Measurements from ENCODE around the gene SCML1. TPM values are rescaled to one million over a fixed set of nuclear protein-coding genes. Genes with fewer than 3 reads are reported as not detected.

Gene SCML1
- polyA plus RNA-seq, 1 donor from 2014 or later: 9.4 TPM

DNA sequence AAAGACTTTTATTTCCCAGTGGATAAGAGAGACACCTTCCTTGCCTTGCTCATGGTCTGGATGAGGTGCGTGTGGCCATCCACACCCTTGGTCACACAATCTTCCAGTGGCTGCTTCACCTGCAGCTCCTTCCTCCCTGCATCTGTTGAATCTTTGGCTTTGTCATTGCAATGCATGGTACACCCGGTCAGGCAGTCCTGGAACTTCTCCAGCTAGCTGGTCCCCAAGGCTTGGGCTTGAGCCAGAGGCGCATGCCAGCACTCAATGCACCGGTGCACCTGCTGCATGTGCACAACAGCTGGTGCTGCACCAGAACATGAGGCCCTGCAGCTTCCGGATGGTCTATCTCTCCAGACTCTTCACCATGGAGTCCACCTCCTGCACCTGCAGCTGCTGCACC, 31.7 kb downstream of the SCML1 start:
- no peaks in the 10 kb centered on the region for H3K27me3 ChIP-seq (ENCODE audit: insufficient read depth, low read depth, low read length)
- H3K36me3 ChIP-seq (ENCODE audit: insufficient read depth, low read length): no peaks in the 10 kb centered on the region
- no peak overlapping the region for H3K4me2 ChIP-seq (ENCODE audit: low read length)
- no peak overlapping the region for H3K9ac ChIP-seq (ENCODE audit: low read length)
- H3K4me3 ChIP-seq (ENCODE audit: low read length): no peak overlapping the region
- H3F3A ChIP-seq (ENCODE audit: insufficient read depth, low read length, poor library complexity, severe bottlenecking): no peaks in the 10 kb centered on the region
- no peaks in the 10 kb centered on the region for H3K9me2 ChIP-seq (ENCODE audit: insufficient read depth, low read length)
- no peak overlapping the region for H2AFZ ChIP-seq (ENCODE audit: low read depth, low read length)
- H3K9me3 ChIP-seq (ENCODE audit: low read length): no peaks in the 10 kb centered on the region
- H3K27ac ChIP-seq (ENCODE audit: low read length): no peak overlapping the region
- no peaks in the 10 kb centered on the region for H3K79me2 ChIP-seq (replicated peaks; ENCODE audit: insufficient read depth, low read length)
- H4K20me1 ChIP-seq (ENCODE audit: insufficient read depth): no peaks in the 10 kb centered on the region
- TF ChIP-seq, protein P1, sequence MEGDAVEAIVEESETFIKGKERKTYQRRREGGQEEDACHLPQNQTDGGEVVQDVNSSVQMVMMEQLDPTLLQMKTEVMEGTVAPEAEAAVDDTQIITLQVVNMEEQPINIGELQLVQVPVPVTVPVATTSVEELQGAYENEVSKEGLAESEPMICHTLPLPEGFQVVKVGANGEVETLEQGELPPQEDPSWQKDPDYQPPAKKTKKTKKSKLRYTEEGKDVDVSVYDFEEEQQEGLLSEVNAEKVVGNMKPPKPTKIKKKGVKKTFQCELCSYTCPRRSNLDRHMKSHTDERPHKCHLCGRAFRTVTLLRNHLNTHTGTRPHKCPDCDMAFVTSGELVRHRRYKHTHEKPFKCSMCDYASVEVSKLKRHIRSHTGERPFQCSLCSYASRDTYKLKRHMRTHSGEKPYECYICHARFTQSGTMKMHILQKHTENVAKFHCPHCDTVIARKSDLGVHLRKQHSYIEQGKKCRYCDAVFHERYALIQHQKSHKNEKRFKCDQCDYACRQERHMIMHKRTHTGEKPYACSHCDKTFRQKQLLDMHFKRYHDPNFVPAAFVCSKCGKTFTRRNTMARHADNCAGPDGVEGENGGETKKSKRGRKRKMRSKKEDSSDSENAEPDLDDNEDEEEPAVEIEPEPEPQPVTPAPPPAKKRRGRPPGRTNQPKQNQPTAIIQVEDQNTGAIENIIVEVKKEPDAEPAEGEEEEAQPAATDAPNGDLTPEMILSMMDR (IDR thresholded peaks at IDR 0.05; ENCODE audit: poor library complexity, severe bottlenecking): no peak
- TF ChIP-seq TAF1 (IDR thresholded peaks at IDR 0.05; ENCODE audit: low read depth) (no peak), EP300 (conservative IDR thresholded peaks at IDR 0.05; ENCODE audit: poor library complexity, severe bottlenecking) (no peak), RAD21 (conservative IDR thresholded peaks at IDR 0.05) (no peak), POLR2AphosphoS5 (IDR thresholded peaks at IDR 0.05) (no peak), MXI1 (conservative IDR thresholded peaks at IDR 0.05; ENCODE audit: poor library complexity, severe bottlenecking) (no peak), SMC3 (conservative IDR thresholded peaks at IDR 0.05; ENCODE audit: poor library complexity) (no peak), EZH2 (IDR thresholded peaks at IDR 0.05; ENCODE audit: borderline replicate concordance, insufficient read depth, low read length, poor library complexity, severe bottlenecking) (no peak)
- TF ChIP-seq, protein P2, sequence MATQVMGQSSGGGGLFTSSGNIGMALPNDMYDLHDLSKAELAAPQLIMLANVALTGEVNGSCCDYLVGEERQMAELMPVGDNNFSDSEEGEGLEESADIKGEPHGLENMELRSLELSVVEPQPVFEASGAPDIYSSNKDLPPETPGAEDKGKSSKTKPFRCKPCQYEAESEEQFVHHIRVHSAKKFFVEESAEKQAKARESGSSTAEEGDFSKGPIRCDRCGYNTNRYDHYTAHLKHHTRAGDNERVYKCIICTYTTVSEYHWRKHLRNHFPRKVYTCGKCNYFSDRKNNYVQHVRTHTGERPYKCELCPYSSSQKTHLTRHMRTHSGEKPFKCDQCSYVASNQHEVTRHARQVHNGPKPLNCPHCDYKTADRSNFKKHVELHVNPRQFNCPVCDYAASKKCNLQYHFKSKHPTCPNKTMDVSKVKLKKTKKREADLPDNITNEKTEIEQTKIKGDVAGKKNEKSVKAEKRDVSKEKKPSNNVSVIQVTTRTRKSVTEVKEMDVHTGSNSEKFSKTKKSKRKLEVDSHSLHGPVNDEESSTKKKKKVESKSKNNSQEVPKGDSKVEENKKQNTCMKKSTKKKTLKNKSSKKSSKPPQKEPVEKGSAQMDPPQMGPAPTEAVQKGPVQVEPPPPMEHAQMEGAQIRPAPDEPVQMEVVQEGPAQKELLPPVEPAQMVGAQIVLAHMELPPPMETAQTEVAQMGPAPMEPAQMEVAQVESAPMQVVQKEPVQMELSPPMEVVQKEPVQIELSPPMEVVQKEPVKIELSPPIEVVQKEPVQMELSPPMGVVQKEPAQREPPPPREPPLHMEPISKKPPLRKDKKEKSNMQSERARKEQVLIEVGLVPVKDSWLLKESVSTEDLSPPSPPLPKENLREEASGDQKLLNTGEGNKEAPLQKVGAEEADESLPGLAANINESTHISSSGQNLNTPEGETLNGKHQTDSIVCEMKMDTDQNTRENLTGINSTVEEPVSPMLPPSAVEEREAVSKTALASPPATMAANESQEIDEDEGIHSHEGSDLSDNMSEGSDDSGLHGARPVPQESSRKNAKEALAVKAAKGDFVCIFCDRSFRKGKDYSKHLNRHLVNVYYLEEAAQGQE (IDR thresholded peaks at IDR 0.05; ENCODE audit: borderline replicate concordance): no peak

DNA sequence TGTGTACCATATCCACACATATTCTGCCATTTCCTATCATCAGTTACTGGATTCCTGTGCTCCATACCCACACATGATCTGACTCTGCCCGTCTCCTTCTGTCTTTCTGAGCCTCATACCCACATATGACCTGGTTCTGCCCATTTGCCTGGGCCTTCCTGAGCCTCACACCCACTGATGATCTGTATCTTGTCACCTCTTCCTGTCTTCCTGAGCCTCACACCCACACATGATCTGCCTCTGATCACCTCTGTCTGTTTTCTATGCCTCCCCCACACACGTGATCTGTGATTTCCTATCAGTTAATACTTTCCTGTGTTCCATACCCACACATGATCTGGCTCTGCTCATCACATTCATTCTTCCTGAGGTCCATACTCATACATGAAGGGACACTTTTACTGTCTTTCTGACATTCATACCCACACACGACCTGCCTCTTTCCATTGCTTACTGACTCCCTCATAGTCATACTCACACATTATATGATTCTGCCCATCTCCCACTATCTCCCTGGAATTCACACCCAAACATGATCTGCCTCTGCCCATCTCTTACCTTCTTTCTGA, 32.5 kb downstream of the SCML1 start:
- no peaks in the 10 kb centered on the region for H3F3A ChIP-seq (ENCODE audit: insufficient read depth, low read length, poor library complexity, severe bottlenecking)
- no peaks in the 10 kb centered on the region for H4K20me1 ChIP-seq (ENCODE audit: insufficient read depth)
- no peak overlapping the region for H2AFZ ChIP-seq (ENCODE audit: low read depth, low read length)
- H3K27ac ChIP-seq (ENCODE audit: low read length): no peak overlapping the region
- no peaks in the 10 kb centered on the region for H3K36me3 ChIP-seq (ENCODE audit: insufficient read depth, low read length)
- no peak overlapping the region for H3K4me2 ChIP-seq (ENCODE audit: low read length)
- TF ChIP-seq, protein P1 (IDR thresholded peaks at IDR 0.05; ENCODE audit: poor library complexity, severe bottlenecking): no peak
- TF ChIP-seq, protein P2 (IDR thresholded peaks at IDR 0.05; ENCODE audit: borderline replicate concordance): no peak
- TF ChIP-seq EZH2 (IDR thresholded peaks at IDR 0.05; ENCODE audit: borderline replicate concordance, insufficient read depth, low read length, poor library complexity, severe bottlenecking): no peak
- TF ChIP-seq POLR2AphosphoS5 (IDR thresholded peaks at IDR 0.05): no peak
- TF ChIP-seq EP300 (conservative IDR thresholded peaks at IDR 0.05; ENCODE audit: poor library complexity, severe bottlenecking): no peak
- no peak for TF ChIP-seq SMC3 (conservative IDR thresholded peaks at IDR 0.05; ENCODE audit: poor library complexity)
- no peak for TF ChIP-seq MXI1 (conservative IDR thresholded peaks at IDR 0.05; ENCODE audit: poor library complexity, severe bottlenecking)
- TF ChIP-seq RAD21 (conservative IDR thresholded peaks at IDR 0.05): no peak
- no peak for TF ChIP-seq TAF1 (IDR thresholded peaks at IDR 0.05; ENCODE audit: low read depth)
- no peaks in the 10 kb centered on the region for H3K9me3 ChIP-seq (ENCODE audit: low read length)
- no peaks in the 10 kb centered on the region for H3K79me2 ChIP-seq (replicated peaks; ENCODE audit: insufficient read depth, low read length)
- no peaks in the 10 kb centered on the region for H3K27me3 ChIP-seq (ENCODE audit: insufficient read depth, low read depth, low read length)
- H3K4me3 ChIP-seq (ENCODE audit: low read length): no peak overlapping the region
- H3K9ac ChIP-seq (ENCODE audit: low read length): no peak overlapping the region
- no peaks in the 10 kb centered on the region for H3K9me2 ChIP-seq (ENCODE audit: insufficient read depth, low read length)

Measured in neural cell (in vitro differentiated cells).